CD8-positive, alpha-beta memory T cell (primary cell): Measurements from ENCODE around the gene KAZN. TPM values are rescaled to one million over a fixed set of nuclear protein-coding genes. Genes with fewer than 3 reads are reported as not detected.

Source experiments
- CTCF ChIA-PET: fragments of 350-600 bp; sonication (Branson Sonifier 250); formaldehyde crosslinking; loops from one replicate; lab custom pipeline; 2021; ENCODE audit warnings: antibody characterized with exemption; lab: Charles Lee
- POLR2A ChIA-PET: fragments of 350-600 bp; sonication (Branson Sonifier 250); formaldehyde crosslinking; loops from one replicate; lab custom pipeline; 2021; ENCODE audit warnings: antibody characterized with exemption; lab: Charles Lee
- DNase-seq, 5 donors: peaks; one replicate each; pipeline versions ENCODE4 v3.0.0 to v3.0.0-alpha.2; 2020 to 2022; ENCODE audit warnings: mixed read lengths in 1 of 5
- H3K27ac ChIP-seq: one replicate; pipeline ENCODE4 v1.7.0; 2013; ENCODE audit warnings: low read depth, mild to moderate bottlenecking, low read length, moderate library complexity
- H3K27me3 ChIP-seq: 2 replicates; pipeline ENCODE4 v1.7.0; 2013; ENCODE audit warnings: low read length, mild to moderate bottlenecking; ENCODE audit not compliant: insufficient read depth, poor library complexity, severe bottlenecking
- H3K36me3 ChIP-seq: 2 replicates; pipeline ENCODE4 v1.7.0; 2013; ENCODE audit warnings: mild to moderate bottlenecking, low read length, moderate library complexity; ENCODE audit not compliant: insufficient read depth
- H3K4me1 ChIP-seq: 2 replicates; pipeline ENCODE4 v1.7.0; 2013; ENCODE audit warnings: mild to moderate bottlenecking, low read length, moderate library complexity; ENCODE audit not compliant: insufficient read depth
- H3K4me3 ChIP-seq: 2 replicates; pipeline ENCODE4 v1.7.0; 2013; ENCODE audit warnings: mild to moderate bottlenecking, low read length
- H3K9me3 ChIP-seq: 2 replicates; pipeline ENCODE4 v1.7.0; 2013; ENCODE audit warnings: mild to moderate bottlenecking, low read length
- H3K27ac Mint-ChIP-seq, 8 donors: one replicate each; pipeline ENCODE4 v1.8.0; 2020 to 2021; ENCODE audit warnings: mixed read lengths in 8 of 8, mild to moderate bottlenecking in 6 of 8, inconsistent platforms in 3 of 8, moderate library complexity in 3 of 8
- H3K27me3 Mint-ChIP-seq, 2 donors: one replicate each; pipeline ENCODE4 v1.8.0; 2020 to 2021; ENCODE audit warnings: mixed read lengths in 2 of 2, mild to moderate bottlenecking in 1 of 2, moderate library complexity in 1 of 2
- H3K36me3 Mint-ChIP-seq, 3 donors: one replicate each; pipeline ENCODE4 v1.8.0; 2020 to 2021; ENCODE audit warnings: mixed read lengths in 3 of 3, inconsistent platforms in 1 of 3, mild to moderate bottlenecking in 1 of 3
- H3K4me1 Mint-ChIP-seq, 3 donors: one replicate each; pipeline ENCODE4 v1.8.0; 2020 to 2021; ENCODE audit warnings: mixed read lengths in 3 of 3, inconsistent platforms in 1 of 3, mild to moderate bottlenecking in 1 of 3
- H3K4me3 Mint-ChIP-seq, 7 donors: one replicate each; pipeline ENCODE4 v1.8.0; 2020 to 2021; ENCODE audit warnings: mixed read lengths in 7 of 7, mild to moderate bottlenecking in 6 of 7, moderate library complexity in 4 of 7, inconsistent platforms in 2 of 7
- H3K9me3 Mint-ChIP-seq, 5 donors: one replicate each; pipeline ENCODE4 v1.8.0; 2020 to 2022; ENCODE audit warnings: mixed read lengths in 5 of 5, mild to moderate bottlenecking in 3 of 5, moderate library complexity in 2 of 5, inconsistent platforms in 1 of 5
- polyA plus RNA-seq: library from polyadenylated mRNA; unstranded; fragments of 300-500 nt; fragmentation: Illumina TruSeq; gene quantifications from one replicate; pipeline ENCODE4 v1.2.3, GENCODE V29; 2021
- total RNA-seq, 2 experiments: library from RNA; stranded (reverse); gene quantifications; one replicate each; pipeline ENCODE4 v1.2.3, GENCODE V29; 2021

KAZN gene
- total and polyA plus RNA-seq, 3 experiments from 2014 or later: 0.15 to 0.35 (median 0.18) TPM

- Mint-ChIP-seq H3K27ac (no peak overlapping the region), H3K4me3 (no peak overlapping the region), H3K36me3 (no peaks in the 10 kb centered on the region), H3K9me3 (peaks cover 0 to 4% (median 1%) of the 10 kb centered on the region in 5 donors), H3K27me3 (peaks cover 0 to 6% of the 10 kb centered on the region in 2 donors), H3K4me1 (no peaks in the 10 kb centered on the region)
- ChIA-PET CTCF (no interaction called here), POLR2A (no interaction called here)
- Histone ChIP-seq H3K27me3 (no peaks in the 10 kb centered on the region), H3K4me1 (no peaks in the 10 kb centered on the region), H3K27ac (no peak overlapping the region), H3K36me3 (no peaks in the 10 kb centered on the region), H3K9me3 (peaks cover 3% of the 10 kb centered on the region), H3K4me3 (no peak overlapping the region)
- DNase-seq: no peak
Observed at GRCh38 chr1:14620941-14621340, 22.5 kb downstream of the KAZN start.

DNA sequence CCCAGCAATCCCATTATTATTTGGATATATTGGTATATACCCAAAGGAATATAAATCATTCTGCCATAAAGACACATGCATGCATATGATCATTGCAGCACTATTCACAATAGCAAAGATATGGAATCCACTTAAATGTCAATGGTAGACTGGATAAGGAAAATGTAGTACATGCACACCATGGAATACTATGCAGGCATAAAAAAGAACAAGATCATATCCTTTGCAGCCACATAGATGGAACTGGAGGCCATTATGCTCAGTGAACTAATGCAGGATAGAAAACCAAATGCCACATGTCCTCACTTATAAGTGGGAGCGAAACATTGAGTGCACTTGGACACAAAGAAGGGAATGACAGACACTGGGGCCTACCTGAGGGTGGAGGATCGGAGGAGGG is 24.6 kb downstream of the KAZN start:
- Mint-ChIP-seq H3K36me3 (no peaks in the 10 kb centered on the region), H3K27me3 (peaks cover 0 to 6% of the 10 kb centered on the region in 2 donors)
- CTCF ChIA-PET: no interaction called here

DNA sequence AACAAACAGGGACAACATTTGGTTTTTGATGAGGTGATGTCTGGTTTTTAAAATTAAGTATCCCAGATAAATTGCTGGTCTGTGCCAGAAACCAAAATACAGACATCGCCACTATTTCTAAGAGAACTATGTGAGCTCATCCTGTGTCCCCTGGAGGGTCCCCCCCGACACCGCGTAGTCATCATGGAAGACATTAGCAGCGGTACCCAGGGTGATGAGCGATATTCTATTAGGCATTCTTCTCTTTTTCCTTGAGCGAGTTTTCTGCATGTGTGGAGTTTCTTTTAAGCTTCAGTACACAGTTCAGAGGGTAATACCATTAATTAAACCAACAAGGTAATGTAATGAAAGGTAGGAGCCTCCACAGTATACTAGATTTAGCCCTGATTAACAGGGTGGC is 26.5 kb downstream of the KAZN start:
- no peaks in the 10 kb centered on the region for H3K36me3 ChIP-seq
- CTCF ChIA-PET: no interaction called here
- no peak overlapping the region for H3K4me3 Mint-ChIP-seq
- no peak overlapping the region for H3K27ac ChIP-seq
- H3K4me1 ChIP-seq: no peaks in the 10 kb centered on the region
- no peak overlapping the region for H3K4me3 ChIP-seq
- H3K36me3 Mint-ChIP-seq: no peaks in the 10 kb centered on the region
- peaks cover 0 to 2% (median 0%) of the 10 kb centered on the region in 5 donors for H3K9me3 Mint-ChIP-seq
- no peak overlapping the region for H3K27ac Mint-ChIP-seq
- H3K27me3 ChIP-seq: no peaks in the 10 kb centered on the region
- H3K27me3 Mint-ChIP-seq: peaks cover 0 to 1% of the 10 kb centered on the region in 2 donors
- no peaks in the 10 kb centered on the region for H3K4me1 Mint-ChIP-seq
- H3K9me3 ChIP-seq: peaks cover 3% of the 10 kb centered on the region
- DNase-seq: no peak
- POLR2A ChIA-PET: no interaction called here

More for the DNA sequence above, 24.6 kb downstream of the KAZN start:
- no peak overlapping the region for H3K4me3 ChIP-seq
- H3K9me3 ChIP-seq: peaks cover 3% of the 10 kb centered on the region
- no peak overlapping the region for H3K4me3 Mint-ChIP-seq
- H3K4me1 ChIP-seq: no peaks in the 10 kb centered on the region
- H3K27ac Mint-ChIP-seq: no peak overlapping the region
- H3K27ac ChIP-seq: no peak overlapping the region
- POLR2A ChIA-PET: no interaction called here
- H3K27me3 ChIP-seq: no peaks in the 10 kb centered on the region
- H3K36me3 ChIP-seq: no peaks in the 10 kb centered on the region
- no peaks in the 10 kb centered on the region for H3K4me1 Mint-ChIP-seq
- H3K9me3 Mint-ChIP-seq: peaks cover 0 to 4% (median 1%) of the 10 kb centered on the region in 5 donors
- no peak for DNase-seq

GRCh38 chr1:14625572-14625971 is 27.1 kb downstream of the KAZN start:
- no peaks in the 10 kb centered on the region for H3K4me1 ChIP-seq
- H3K36me3 Mint-ChIP-seq: no peaks in the 10 kb centered on the region
- H3K4me3 Mint-ChIP-seq: no peak overlapping the region
- peaks cover 3% of the 10 kb centered on the region for H3K9me3 ChIP-seq
- no peak for DNase-seq
- no peak overlapping the region for H3K4me3 ChIP-seq
- no peaks in the 10 kb centered on the region for H3K9me3 Mint-ChIP-seq
- peaks cover 0 to 1% of the 10 kb centered on the region in 2 donors for H3K27me3 Mint-ChIP-seq
- no peak overlapping the region for H3K27ac ChIP-seq
- ChIA-PET POLR2A (no interaction called here), CTCF (no interaction called here)
- H3K27ac Mint-ChIP-seq: no peak overlapping the region
- H3K36me3 ChIP-seq: no peaks in the 10 kb centered on the region
- no peaks in the 10 kb centered on the region for H3K27me3 ChIP-seq
- no peaks in the 10 kb centered on the region for H3K4me1 Mint-ChIP-seq

- no peak overlapping the region for H3K27ac ChIP-seq
- H3K4me1 ChIP-seq: no peaks in the 10 kb centered on the region
- H3K9me3 ChIP-seq: peaks cover 3% of the 10 kb centered on the region
- ChIA-PET POLR2A (no interaction called here), CTCF (no interaction called here)
- H3K27me3 Mint-ChIP-seq: peaks cover 0 to 1% of the 10 kb centered on the region in 2 donors
- H3K4me1 Mint-ChIP-seq: no peaks in the 10 kb centered on the region
- no peaks in the 10 kb centered on the region for H3K36me3 Mint-ChIP-seq
- no peaks in the 10 kb centered on the region for H3K27me3 ChIP-seq
- H3K4me3 Mint-ChIP-seq: no peak overlapping the region
- no peak for DNase-seq
- H3K4me3 ChIP-seq: no peak overlapping the region
- no peak overlapping the region for H3K27ac Mint-ChIP-seq
- H3K36me3 ChIP-seq: no peaks in the 10 kb centered on the region
- no peaks in the 10 kb centered on the region for H3K9me3 Mint-ChIP-seq
Observed at GRCh38 chr1:14625996-14626395, 27.5 kb downstream of the KAZN start.

- POLR2A ChIA-PET: no interaction called here
- Histone ChIP-seq H3K9me3 (peaks cover 3% of the 10 kb centered on the region), H3K4me1 (no peaks in the 10 kb centered on the region), H3K27me3 (no peaks in the 10 kb centered on the region), H3K36me3 (no peaks in the 10 kb centered on the region), H3K27ac (no peak overlapping the region), H3K4me3 (no peak overlapping the region)
- no peak overlapping the region for H3K4me3 Mint-ChIP-seq
- no peak for DNase-seq
- H3K9me3 Mint-ChIP-seq: no peaks in the 10 kb centered on the region
- H3K4me1 Mint-ChIP-seq: no peaks in the 10 kb centered on the region
- H3K36me3 Mint-ChIP-seq: no peaks in the 10 kb centered on the region
- no peaks in the 10 kb centered on the region for H3K27me3 Mint-ChIP-seq
- CTCF ChIA-PET: no interaction called here
- no peak overlapping the region for H3K27ac Mint-ChIP-seq
Observed at GRCh38 chr1:14626869-14627607, 28.6 kb downstream of the KAZN start.

DNA sequence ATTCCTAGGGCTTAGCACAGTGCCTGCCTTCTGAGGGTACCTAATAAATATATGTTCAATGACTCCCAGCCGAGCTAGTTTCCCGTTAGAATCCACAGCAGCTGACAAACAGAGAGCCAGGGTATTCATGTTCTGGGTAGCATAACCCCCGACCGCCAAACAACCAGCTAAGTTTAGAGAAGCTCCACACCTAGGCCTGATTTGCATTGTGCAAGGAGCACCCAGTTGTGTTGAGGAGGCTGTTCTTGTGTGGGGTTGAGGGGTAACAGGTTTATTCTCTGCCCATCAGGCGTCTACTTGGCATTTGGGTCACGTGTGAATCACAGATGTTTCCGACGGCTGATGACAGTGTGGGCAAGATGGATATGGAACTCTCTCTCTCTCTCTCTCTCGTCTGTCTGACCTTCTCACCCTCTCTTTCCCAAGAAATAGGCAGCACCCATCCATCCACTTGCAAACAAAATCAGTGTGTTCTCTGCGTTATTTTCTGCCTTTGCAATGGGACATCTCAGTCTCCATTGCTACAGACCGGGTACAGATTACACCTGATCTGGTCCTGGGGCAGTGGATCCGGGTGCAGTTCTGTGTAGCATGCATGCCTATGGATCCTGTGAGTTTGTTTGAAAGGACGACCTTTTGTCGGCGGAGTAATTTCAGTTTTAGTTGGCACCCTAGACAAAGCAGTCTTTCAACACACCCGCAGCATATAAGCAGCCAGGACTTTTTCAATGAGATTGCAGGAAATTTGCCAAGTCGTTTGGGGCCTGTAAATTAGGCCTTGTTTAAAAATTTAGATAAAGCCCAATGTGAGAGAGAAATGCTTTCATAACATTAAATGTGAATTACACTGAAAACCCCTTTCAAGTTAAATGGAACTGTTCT is 29.4 kb downstream of the KAZN start:
- no peaks in the 10 kb centered on the region for H3K36me3 Mint-ChIP-seq
- no peaks in the 10 kb centered on the region for H3K9me3 Mint-ChIP-seq
- CTCF ChIA-PET: no interaction called here
- no peak for DNase-seq
- no peaks in the 10 kb centered on the region for H3K36me3 ChIP-seq
- POLR2A ChIA-PET: no interaction called here
- no peak overlapping the region for H3K27ac Mint-ChIP-seq
- H3K4me3 Mint-ChIP-seq: no peak overlapping the region
- H3K27ac ChIP-seq: no peak overlapping the region
- H3K4me1 ChIP-seq: no peaks in the 10 kb centered on the region
- no peak overlapping the region for H3K4me3 ChIP-seq
- H3K27me3 ChIP-seq: no peaks in the 10 kb centered on the region
- H3K4me1 Mint-ChIP-seq: no peaks in the 10 kb centered on the region
- no peaks in the 10 kb centered on the region for H3K27me3 Mint-ChIP-seq
- H3K9me3 ChIP-seq: peaks cover 3% of the 10 kb centered on the region

- Histone ChIP-seq H3K27me3 (no peaks in the 10 kb centered on the region), H3K4me1 (no peaks in the 10 kb centered on the region), H3K9me3 (no peaks in the 10 kb centered on the region), H3K36me3 (no peaks in the 10 kb centered on the region), H3K4me3 (no peak overlapping the region), H3K27ac (no peak overlapping the region)
- Mint-ChIP-seq H3K27me3 (no peaks in the 10 kb centered on the region), H3K4me1 (no peaks in the 10 kb centered on the region), H3K4me3 (no peak overlapping the region), H3K9me3 (no peaks in the 10 kb centered on the region), H3K36me3 (no peaks in the 10 kb centered on the region), H3K27ac (no peak overlapping the region)
- DNase-seq: no peak
- ChIA-PET CTCF (no interaction called here), POLR2A (no interaction called here)
Observed at GRCh38 chr1:14629363-14630014, 31.0 kb downstream of the KAZN start.
